SK-N-MC (cell line): ENCODE results near the gene UBL3.

Experiments used
- EZH2 ChIP-seq: fragments of 200-600 bp; sonication (generic); IDR thresholded peaks from one replicate; pipeline ENCODE4 v1.6.1; 2017; ENCODE audit warnings: antibody characterized with exemption
- POLR2AphosphoS5 ChIP-seq: IDR thresholded peaks from 2 replicates; pipeline ENCODE4 v1.6.1; 2012; ENCODE audit warnings: mild to moderate bottlenecking, low read depth, low read length, borderline replicate concordance

DNA sequence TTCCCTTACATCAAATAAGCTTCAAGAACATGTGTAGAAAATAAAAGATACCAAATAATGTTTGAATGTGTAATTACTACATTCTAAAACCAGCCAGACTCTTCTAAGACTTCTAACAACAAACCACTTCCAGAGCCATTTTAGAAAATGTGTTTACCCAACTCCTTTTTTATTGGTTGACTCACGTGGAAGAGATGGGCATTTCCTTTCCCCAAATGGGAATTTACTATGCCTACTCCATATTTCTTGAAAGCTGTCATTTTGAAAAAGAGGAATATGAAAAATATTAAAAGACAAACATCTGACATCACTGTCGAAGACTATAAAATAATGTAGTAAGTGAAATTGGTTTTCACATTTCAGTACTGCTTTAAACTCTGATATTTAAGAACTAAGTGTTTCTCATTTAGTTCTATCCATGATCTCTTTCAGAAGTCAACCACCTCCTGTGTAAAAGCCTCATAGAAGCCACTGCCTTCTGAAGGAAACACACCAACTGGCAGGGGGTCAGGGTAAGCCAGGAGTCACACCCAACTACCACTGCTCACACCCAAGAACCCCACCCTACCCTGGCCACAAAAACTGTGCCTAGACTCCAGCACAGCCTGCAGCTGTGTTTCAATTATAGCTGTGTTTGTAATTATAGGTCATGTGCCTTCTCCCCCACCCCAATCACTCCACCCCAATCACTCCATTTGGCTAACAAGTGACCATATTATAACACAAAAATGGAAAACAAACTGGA is 86.8 kb downstream of the UBL3 start:
- TF ChIP-seq POLR2AphosphoS5 (no peak), EZH2 (no peak)
